ENCODE measurements around the gene JAK1.
"Not testable (repeated sequence)": the region's sequence is repeated elsewhere in the genome, so short reads cannot be mapped to it uniquely, and the experiment has no call there.

JAK1 gene

GRCh38 chr1:64935551-64936155 lies 30.7 kb downstream of the JAK1 start:
- DNase-seq (ENCODE audit: low spot score): no peak
- in situ Hi-C loops (cut with MboI; ENCODE audit: low sequenced_read_pairs, unreplicated experiment): no loop called here
- TF ChIP-seq CTCF (IDR thresholded peaks at IDR 0.05; ENCODE audit: borderline replicate concordance, control extremely low read depth, extremely low read depth, insufficient read depth, missing control alignments): no peak

- DNase-seq (ENCODE audit: low spot score): no peak
- in situ Hi-C loops (cut with MboI; ENCODE audit: low sequenced_read_pairs, unreplicated experiment): no loop called here
- no peak for TF ChIP-seq CTCF (IDR thresholded peaks at IDR 0.05; ENCODE audit: borderline replicate concordance, control extremely low read depth, extremely low read depth, insufficient read depth, missing control alignments)
Observed at GRCh38 chr1:64934878-64935275, 31.5 kb downstream of the JAK1 start.

- DNase-seq (ENCODE audit: low spot score): no peak
- in situ Hi-C loops (cut with MboI; ENCODE audit: low sequenced_read_pairs, unreplicated experiment): no loop called here
- no peak for TF ChIP-seq CTCF (IDR thresholded peaks at IDR 0.05; ENCODE audit: borderline replicate concordance, control extremely low read depth, extremely low read depth, insufficient read depth, missing control alignments)
Observed at GRCh38 chr1:64934115-64934877, 32.1 kb downstream of the JAK1 start.

GRCh38 chr1:64933296-64934070 lies 32.9 kb downstream of the JAK1 start:
- TF ChIP-seq CTCF (IDR thresholded peaks at IDR 0.05; ENCODE audit: borderline replicate concordance, control extremely low read depth, extremely low read depth, insufficient read depth, missing control alignments): no peak
- no peak for DNase-seq (ENCODE audit: low spot score)
- in situ Hi-C loops (cut with MboI; ENCODE audit: low sequenced_read_pairs, unreplicated experiment): no loop called here

DNA sequence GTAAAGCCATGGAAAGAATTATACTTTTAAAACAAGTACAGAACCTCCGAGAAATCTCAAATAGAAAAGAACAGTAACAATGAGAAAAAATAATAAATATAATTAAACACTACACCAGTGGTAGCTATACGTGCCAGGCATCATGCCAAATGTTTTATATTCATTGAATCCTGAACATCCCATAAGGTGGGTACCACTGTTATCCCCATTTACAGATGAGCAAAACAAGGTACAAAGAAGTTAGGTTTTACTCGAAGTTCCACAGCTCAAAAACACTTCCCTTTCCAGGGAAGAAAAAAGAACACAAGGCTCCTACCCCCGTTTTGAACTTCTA lies 33.4 kb downstream of the JAK1 start:
- TF ChIP-seq CTCF (IDR thresholded peaks at IDR 0.05; ENCODE audit: borderline replicate concordance, control extremely low read depth, extremely low read depth, insufficient read depth, missing control alignments): no peak
- DNase-seq (ENCODE audit: low spot score): no peak
- in situ Hi-C loops (cut with MboI; ENCODE audit: low sequenced_read_pairs, unreplicated experiment): no loop called here

GRCh38 chr1:64930640-64931039 lies 35.7 kb downstream of the JAK1 start:
- DNase-seq (ENCODE audit: low spot score); in situ Hi-C loops (cut with MboI; ENCODE audit: low sequenced_read_pairs, unreplicated experiment): not testable (repeated sequence)

DNA sequence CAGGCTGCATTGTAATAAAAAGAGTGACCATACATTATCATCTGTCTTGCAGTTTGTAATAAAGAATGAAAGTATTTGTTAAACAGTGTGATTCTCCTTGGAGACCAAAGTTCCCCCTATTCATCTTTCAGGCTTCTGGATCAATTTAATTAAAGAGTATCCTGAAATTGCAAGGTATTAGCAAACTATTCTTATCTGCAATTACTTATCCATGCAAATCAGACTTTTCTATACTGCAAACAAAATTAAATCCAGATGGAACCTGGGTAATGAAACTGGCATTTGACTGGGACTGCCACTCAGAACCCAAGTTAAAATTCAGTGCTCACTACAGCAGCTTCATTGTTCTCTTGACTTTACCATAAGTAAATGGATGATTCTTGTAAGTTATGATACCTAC lies 37.1 kb downstream of the JAK1 start:
- in situ Hi-C loops (cut with MboI; ENCODE audit: low sequenced_read_pairs, unreplicated experiment): no loop called here
- DNase-seq (ENCODE audit: low spot score): no peak
- TF ChIP-seq CTCF (IDR thresholded peaks at IDR 0.05; ENCODE audit: borderline replicate concordance, control extremely low read depth, extremely low read depth, insufficient read depth, missing control alignments): no peak

Measured in GM13976 (cell line).